ENCODE measurements around the gene SIGLEC8.
"Not testable (repeated sequence)": the region's sequence is repeated elsewhere in the genome, so short reads cannot be mapped to it uniquely, and the experiment has no call there.

Gene SIGLEC8

GRCh38 chr19:51473009-51473707 is 14.9 kb upstream of the SIGLEC8 start:
- DNase-seq (ENCODE audit: low read depth, low spot score): peak; percentile 25

GRCh38 chr19:51472607-51473006 is 14.4 kb upstream of the SIGLEC8 start:
- DNase-seq (ENCODE audit: low read depth, low spot score): no peak

GRCh38 chr19:51471527-51471926 is 13.3 kb upstream of the SIGLEC8 start:
- no peak for DNase-seq (ENCODE audit: low read depth, low spot score)

GRCh38 chr19:51470966-51471365 is 12.7 kb upstream of the SIGLEC8 start:
- DNase-seq (ENCODE audit: low read depth, low spot score): no peak

- DNase-seq (ENCODE audit: low read depth, low spot score): no peak
Measured at GRCh38 chr19:51469629-51470028, 11.4 kb upstream of the SIGLEC8 start.

- DNase-seq (ENCODE audit: low read depth, low spot score): no peak
Measured at GRCh38 chr19:51469162-51469561, 10.9 kb upstream of the SIGLEC8 start.

GRCh38 chr19:51468545-51468920 is 10.3 kb upstream of the SIGLEC8 start:
- no peak for DNase-seq (ENCODE audit: low read depth, low spot score)

- DNase-seq (ENCODE audit: low read depth, low spot score): no peak
Measured at GRCh38 chr19:51467864-51468544, 9.8 kb upstream of the SIGLEC8 start.

GRCh38 chr19:51466723-51467122 is 8.5 kb upstream of the SIGLEC8 start:
- DNase-seq (ENCODE audit: low read depth, low spot score): no peak

GRCh38 chr19:51463976-51464581 is 5.8 kb upstream of the SIGLEC8 start:
- not testable (repeated sequence) for DNase-seq (ENCODE audit: low read depth, low spot score)

GRCh38 chr19:51462681-51463080 is 4.4 kb upstream of the SIGLEC8 start:
- no peak for DNase-seq (ENCODE audit: low read depth, low spot score)

GRCh38 chr19:51462276-51462675 is 4.0 kb upstream of the SIGLEC8 start:
- no peak for DNase-seq (ENCODE audit: low read depth, low spot score)

GRCh38 chr19:51461723-51462161 is 3.5 kb upstream of the SIGLEC8 start:
- no peak for DNase-seq (ENCODE audit: low read depth, low spot score)

GRCh38 chr19:51460164-51460992 is 2.1 kb upstream of the SIGLEC8 start:
- peak; percentile 57 for DNase-seq (ENCODE audit: low read depth, low spot score)

GRCh38 chr19:51458899-51459505 is 748 bp upstream of the SIGLEC8 start:
- no peak for DNase-seq (ENCODE audit: low read depth, low spot score)

- DNase-seq (ENCODE audit: low read depth, low spot score): no peak
Measured at GRCh38 chr19:51457351-51458013, 772 bp downstream of the SIGLEC8 start.

- DNase-seq (ENCODE audit: low read depth, low spot score): no peak
Measured at GRCh38 chr19:51456541-51457290, 1.5 kb downstream of the SIGLEC8 start.

- DNase-seq (ENCODE audit: low read depth, low spot score): no peak
Measured at GRCh38 chr19:51450730-51451307, 7.4 kb downstream of the SIGLEC8 start.

GRCh38 chr19:51448411-51449016 is 9.7 kb downstream of the SIGLEC8 start:
- no peak for DNase-seq (ENCODE audit: low read depth, low spot score)

Data from iPS DF 19.7 (cell line).